GM18858 (cell line): ENCODE results near the gene PNKD.
A peak's percentile ranks its signal among the peaks of the same experiment; 100 is the strongest.

Experiments used
- ATAC-seq: cut with Tn5 transposase; IDR thresholded peaks from one replicate; pipeline ENCODE4 v1.9.1; 2021; ENCODE audit not compliant: unreplicated experiment

PNKD gene

DNA sequence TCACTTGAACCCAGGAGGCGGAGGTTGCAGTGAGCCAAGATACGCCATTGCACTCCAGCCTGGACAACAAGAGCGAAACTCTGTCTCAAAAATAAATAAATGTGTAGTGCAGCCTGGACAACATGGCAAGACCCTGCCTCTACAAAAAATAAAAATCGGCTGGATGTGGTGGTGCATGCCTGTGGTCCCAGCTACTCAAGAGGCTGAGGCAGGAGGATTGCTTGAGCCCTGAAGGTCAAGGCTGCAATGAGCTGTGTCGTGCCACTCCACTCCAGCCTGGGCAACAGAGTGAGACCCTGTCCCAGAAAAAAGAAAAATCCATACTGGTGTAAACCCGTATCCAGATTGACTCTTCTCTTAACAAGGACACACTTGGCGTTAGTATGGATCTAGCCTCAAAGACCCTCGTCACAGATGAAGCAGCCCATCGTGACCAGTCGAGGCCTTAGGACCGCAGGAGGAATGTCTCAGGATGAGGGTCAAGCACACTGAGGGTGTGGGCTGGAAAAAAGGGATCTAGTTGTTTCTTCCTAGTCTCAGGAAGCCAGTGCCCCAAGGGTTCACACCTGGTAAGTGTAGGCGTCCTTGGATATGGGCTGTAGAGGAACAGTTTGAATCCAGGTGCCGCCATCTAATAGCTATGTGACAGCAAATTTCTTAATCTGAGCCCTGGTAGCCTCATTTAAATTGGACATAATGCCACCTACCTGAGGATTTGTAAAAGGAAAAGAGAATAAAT lies 13.5 kb upstream of the PNKD start:
- ATAC-seq: no peak

DNA sequence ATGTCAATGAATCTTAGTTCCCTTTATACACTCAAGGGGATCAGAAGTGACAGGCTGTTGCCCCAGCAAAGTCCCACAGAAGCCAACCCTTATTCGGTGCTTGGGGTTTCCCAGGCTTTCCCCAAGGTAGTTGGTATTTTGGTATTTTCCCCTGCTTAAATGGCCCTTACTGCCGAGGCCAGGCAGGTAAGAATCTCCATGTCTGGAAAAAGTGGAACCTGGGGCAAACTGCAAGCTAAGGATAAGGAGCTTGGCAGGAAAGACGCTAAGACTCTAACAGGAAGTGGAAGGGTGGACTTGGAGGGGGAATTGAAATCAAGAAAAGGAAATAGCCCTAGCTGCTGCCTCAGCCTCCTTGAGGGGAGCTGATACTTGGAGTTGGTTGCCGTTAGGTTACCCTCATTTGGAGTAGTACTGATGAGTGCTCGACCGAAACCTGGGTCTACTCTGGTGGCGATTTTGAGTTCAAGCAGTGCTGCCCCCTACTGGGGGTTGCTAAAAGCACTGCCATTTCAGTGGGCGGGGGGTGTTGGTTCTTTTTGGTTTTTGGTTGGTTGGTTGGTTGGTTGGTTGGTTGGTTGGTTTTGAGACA lies 12.8 kb upstream of the PNKD start:
- peak; percentile 77 for ATAC-seq

DNA sequence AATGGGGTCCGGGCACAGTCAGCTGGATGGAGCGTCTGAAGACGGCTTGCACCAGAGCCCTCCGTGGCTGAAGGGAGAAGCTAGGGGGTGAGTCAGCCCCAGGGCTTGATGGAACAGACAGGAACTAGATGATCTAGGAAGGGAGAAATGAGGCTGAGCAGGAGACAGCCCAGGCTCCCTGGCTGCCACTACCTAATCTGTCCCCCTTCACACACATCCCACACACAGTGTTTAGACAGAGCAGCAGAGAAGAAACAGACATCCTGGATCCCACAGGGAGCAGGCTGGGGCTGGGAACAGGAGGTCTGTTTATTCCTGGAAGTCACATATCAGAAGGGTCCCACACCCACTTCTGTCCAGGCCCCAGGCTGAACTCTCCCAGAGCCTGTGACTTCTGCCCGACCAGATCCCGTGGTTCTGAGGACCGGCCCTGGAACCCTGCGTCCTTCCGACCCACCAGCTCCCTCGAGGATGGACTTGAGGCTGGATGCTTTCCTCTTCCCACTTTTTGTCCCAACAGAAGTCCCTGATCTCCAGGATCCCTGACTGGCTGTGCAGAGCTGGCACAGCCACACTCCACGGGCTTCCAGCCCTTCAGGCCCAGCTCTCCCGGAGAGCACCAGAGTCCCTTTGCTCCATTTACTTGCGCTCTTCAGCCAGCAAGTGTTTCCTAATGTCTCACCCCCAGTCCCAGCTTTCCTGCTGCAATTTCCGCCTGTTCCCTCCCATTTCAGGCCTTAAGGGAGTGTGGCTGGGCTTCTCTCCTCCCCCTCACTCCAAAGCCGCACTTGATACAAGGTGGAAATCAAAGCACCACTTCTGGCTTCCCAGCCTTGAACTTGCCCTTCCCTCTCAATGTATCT lies 11.0 kb upstream of the PNKD start:
- no peak for ATAC-seq

DNA sequence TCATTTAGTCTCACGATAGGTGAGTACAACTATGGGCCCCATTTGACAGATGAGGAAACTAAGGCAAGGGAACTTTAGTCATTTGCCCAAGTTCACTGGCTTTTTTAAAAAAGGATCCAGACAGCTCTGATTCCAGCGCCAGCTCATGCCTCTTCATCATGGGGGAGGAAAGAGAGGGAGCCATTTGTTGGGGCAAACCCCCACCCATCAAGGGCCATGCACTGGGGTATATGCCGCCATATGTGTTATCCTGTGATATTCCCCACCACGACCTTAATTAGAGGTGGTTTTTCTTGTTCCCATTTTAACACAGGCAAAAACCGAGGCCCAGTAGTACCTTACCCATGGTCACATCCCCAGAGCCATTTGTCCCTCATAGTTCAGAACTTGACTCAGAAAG lies 10.2 kb upstream of the PNKD start:
- no peak for ATAC-seq

DNA sequence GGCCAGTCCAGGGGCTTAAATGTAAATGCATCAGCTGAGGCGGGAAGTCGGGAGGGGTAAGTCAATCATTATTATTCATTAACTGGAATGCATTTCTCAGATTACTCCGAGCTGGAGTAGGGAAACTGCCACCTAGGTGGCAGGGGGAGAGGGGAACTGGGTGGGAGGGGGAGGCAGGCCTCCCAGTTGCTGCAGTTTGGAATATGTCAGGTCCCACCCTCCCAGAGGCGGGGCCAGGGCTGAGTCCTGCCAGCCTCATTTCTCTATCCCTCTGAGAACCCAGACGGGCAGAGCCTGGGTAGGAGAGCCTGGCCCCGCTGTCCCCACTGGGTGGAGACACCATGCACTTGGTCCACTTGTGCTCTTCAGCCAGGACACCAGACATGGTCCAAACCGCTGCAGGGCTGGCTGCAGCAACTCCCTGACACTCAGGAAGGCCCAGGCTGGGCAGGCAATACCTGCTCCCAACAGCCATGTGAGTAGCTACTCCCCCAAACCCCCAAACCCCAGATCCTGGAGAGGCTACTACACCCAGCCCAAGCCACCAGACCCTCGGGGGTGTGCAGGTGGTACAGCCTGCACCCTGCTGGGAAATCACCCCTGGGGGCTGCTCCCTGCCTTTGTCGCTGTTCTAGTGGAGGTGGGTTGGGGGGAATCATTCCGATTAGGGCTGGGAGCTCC lies 9.4 kb upstream of the PNKD start, which contains the start of gene GPBAR1:
Gene GPBAR1 (plus strand): TSS at position 274 of the 681 bp plus-strand sequence. CDS start 1,710 bp downstream, outside the sequence.
- ATAC-seq: no peak

DNA sequence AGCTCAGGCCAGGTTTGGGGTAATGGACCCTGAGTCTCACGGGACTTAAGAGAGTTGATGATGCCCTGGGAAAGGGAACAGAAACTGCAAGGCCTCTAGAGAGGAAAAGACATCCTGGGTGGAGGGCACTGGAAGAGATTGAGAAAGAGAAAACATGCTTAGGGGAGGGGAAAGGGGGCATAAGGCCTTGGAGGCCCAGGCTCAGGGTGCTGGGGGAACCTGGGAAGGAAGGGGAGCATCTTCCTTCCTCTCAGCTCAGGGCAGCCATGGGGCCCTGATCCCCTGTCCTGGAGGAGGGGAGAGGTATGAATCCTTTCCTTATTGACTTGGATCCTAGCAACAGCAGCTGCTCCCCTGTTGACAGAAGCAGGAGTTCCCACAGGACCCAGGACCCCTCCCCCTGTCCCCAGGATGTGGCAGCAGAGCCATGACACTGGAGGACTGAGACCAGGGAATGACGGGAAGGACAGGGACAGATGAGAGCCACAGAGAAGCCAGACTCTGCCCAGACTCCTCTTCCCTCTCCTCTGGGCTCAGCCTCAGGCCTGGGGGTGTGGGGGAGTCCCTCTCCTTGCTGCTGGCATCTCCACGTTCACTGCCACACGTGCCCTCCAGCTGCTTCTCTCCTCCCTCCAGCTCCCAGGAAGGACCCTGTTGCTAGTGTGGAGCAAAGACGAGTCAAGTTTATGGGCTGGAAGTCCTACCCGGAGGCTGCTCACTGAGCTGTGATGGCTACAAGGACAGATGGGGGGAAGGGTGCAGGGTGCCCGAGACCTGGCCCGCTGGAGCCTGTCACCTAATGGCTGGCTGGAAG lies 8.7 kb upstream of the PNKD start:
- no peak for ATAC-seq

DNA sequence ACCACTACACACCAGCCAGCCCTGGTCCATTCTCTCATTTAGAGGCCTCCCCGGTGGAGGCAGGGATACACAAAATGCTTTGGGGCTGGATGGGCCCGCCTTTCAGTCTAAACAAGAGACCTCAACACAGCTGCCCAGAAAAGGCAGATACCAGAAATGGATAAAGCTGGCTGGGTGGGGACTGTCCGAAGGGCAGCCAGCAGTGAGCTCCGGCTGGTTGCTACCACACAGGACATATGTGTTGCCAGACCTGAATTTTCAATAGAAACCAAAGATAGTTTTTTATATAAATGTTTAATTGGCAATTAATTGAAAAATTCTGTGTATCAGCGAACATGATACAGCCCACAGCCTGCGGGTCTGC lies 8.1 kb upstream of the PNKD start:
- no peak for ATAC-seq

DNA sequence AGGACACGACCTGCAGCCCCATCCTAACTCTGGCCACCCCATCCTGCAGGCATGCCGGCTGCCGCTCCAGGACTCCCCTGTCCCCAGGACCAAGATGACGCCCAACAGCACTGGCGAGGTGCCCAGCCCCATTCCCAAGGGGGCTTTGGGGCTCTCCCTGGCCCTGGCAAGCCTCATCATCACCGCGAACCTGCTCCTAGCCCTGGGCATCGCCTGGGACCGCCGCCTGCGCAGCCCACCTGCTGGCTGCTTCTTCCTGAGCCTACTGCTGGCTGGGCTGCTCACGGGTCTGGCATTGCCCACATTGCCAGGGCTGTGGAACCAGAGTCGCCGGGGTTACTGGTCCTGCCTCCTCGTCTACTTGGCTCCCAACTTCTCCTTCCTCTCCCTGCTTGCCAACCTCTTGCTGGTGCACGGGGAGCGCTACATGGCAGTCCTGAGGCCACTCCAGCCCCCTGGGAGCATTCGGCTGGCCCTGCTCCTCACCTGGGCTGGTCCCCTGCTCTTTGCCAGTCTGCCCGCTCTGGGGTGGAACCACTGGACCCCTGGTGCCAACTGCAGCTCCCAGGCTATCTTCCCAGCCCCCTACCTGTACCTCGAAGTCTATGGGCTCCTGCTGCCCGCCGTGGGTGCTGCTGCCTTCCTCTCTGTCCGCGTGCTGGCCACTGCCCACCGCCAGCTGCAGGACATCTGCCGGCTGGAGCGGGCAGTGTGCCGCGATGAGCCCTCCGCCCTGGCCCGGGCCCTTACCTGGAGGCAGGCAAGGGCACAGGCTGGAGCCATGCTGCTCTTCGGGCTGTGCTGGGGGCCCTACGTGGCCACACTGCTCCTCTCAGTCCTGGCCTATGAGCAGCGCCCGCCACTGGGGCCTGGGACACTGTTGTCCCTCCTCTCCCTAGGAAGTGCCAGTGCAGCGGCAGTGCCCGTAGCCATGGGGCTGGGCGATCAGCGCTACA lies 7.4 kb upstream of the PNKD start:
- no peak for ATAC-seq

DNA sequence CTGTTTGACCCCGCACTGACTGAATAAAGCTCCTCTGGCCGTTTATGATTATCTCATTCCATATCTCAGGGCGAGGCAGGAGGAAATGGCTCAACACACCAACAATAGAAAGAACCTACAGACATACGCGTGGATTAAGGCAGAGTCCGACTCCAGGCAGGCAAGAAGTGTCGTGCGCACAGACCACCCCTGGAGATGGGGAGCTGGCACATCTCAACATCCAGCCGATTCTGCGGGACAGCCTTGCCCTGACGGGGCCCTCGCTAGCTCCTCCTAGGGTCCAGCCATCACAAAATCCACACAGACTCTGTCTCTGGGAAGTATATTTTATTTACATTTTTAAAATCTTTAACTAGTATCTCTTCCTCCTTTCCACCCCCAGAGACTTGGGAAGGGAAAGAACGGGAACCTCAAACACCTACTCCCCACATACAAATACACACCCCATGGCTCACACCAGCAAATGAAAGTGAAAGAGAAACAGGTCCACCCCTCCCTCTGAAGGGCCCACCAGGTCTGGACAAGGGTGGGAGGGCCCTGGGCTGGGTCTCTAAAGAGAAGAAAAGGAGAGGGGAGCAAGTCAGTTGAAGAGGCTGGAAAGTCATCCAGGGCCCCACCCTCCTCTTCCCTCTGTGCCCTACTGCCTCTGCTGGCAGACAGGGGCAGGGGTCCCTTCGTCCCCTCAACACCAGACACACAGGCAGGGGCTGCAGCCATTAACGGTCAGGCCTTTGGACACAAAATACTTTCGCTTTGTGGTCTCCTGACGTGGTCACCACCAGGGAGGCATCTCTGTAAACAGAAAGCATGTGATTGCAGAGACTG lies 6.3 kb upstream of the PNKD start:
- no peak for ATAC-seq

DNA sequence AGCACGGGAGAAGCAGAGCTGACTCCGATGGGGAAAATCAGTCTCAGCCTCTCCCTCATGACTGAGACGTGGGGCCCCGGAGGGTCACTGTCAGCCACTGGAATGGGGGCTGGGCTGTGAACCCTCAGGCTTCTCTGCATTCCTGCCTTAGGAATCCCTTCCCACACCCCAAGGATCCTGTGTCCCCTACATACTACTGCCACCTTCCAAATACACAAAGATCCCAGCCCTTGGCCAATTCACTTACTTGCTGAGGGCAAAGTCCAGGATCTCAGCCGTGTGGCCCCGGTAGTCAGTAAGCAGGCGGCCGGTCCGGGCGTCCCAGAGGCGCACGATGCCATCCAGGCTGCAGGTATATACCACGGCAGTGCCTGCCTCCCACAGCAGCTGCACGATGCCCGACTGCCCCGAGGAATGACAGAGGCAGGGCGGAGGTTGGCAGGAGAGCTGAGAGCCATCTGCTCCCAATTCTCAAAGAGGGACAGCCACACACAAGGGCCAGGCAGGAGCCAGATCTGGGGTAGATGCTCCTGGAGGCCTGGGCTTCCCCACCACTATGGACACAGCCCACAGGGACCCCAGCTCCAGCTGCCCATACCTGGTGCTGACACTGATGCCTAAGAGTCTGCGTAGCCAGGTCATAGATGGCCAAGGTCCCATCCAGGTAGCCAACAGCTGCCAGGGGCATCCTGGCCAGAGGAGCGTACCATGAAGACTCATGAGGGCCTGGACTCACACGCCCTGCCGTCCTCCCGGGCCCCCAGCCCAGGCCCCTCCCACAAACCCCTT lies 5.4 kb upstream of the PNKD start:
- ATAC-seq: no peak

DNA sequence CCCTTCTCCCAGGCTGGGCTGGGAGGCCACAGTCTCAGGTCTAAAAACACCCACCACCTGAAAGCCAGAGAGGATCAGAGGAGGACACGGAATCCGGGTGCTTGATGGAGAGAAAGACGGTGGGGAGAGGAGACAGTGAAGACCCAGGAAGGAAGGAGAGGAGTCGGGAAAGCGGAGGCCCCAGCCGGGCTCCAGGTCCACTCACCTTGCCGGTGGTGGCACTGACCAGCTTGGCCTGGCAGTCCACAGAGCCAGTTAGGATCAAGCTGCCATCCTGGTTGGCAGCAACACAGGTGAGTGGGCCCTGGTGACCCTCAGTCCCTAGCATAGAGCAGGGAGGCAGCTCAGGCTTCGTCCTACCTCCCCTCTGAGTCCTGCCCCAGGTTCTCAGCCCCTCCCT lies 4.7 kb upstream of the PNKD start:
- no peak for ATAC-seq

DNA sequence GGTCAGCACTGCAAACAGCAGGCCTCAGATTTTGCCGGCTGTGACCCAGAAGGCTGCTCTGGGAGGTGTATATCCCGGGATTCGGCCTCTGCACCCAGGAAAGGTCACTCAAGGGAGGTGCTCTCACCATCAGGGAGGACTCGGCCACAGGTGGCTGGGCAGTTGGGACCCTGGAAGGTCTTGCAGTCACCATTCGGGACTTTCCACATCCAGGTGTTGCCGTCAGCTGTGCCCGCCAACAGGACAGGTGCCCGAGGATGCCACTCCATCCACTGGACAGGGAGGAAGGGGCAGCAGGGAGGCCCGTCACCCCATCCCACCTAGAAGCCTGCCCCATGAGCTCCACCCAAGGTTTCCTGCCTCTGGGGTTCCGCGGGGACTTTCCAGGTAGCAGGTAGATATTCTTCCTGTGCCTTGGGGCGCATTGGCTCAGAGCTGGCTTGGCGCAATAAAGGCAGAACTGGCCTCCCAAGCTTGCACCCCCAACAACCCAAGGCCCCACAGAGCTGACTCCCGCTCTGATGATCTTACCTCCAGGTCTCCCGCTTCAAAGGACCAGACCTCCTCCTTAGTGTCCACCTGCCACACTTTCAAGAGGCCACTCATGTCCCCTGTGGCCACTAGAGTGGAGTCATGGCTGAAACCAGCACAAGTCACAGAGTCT lies 3.9 kb upstream of the PNKD start:
- ATAC-seq: no peak

DNA sequence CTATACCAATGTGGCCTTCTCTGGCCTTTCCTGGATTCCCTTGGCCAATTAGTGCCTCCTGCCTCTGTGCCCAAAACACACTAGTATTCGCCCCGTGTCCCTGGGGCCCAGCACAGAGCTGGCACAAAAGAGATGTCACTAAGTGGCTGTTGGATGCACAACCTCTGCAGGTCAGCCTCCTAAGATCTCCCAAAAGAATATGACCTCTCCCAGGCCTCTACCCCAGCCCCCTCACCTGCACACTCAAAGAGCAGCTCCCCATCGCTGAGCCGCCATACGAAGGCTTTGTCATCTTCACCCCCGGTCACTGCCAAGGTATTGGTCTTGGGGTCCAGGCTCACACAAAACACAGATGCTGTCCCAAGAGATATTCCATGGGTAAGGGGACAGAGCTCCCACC lies 3.1 kb upstream of the PNKD start:
- ATAC-seq: no peak

DNA sequence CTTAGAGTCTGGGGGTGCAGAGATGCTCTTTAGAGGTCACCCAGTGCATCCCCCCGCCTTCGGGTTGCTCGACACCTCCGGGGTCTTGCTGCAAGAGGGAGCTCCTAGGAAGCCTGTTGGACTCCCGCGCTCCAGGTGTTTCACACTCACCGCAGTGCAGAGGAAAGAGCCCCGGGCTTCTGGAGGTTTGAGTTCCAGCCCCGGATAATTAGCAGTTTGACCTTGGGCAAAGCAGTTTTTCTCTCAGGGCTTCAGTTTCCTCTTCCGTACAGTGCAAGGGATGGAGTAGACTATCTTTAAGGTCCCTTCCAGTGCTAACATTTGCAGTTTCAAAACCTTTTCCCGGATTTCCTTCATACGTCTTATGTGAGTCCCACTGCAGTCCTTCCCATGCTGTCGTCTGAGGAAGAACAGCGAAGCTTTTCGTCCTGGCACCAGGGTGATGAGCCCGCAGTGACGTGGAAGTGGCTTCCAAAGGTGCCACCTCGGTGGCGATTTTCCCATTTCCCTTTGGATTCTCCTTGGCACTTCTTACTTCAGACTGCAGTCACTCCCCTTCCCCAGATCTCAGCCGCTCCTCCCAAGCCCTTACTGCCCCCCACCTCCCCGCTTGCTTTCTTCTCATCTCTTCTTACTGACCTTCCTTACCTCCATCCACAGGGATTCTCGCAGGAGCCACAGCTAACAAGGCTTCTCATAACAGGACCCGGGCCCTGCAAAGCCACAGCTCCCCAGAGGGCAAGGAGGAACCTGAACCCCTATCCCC lies 585 bp downstream of the PNKD start:
- no peak for ATAC-seq

DNA sequence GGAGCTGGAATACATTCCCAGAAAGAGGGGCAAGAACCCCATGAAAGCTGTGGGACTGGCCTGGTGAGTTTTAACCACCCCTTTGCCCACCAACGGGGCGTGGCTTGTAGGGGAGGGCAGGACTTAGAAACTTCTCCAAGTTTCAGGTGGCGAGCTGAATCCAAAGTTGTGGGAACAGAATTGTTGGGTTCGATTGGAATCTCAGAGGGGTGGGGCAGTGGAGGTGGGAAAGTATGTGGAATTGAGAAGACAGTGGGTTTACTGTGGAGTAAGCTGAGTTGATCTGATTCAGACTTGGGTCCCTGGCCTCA lies 1.1 kb downstream of the PNKD start:
- ATAC-seq: no peak

DNA sequence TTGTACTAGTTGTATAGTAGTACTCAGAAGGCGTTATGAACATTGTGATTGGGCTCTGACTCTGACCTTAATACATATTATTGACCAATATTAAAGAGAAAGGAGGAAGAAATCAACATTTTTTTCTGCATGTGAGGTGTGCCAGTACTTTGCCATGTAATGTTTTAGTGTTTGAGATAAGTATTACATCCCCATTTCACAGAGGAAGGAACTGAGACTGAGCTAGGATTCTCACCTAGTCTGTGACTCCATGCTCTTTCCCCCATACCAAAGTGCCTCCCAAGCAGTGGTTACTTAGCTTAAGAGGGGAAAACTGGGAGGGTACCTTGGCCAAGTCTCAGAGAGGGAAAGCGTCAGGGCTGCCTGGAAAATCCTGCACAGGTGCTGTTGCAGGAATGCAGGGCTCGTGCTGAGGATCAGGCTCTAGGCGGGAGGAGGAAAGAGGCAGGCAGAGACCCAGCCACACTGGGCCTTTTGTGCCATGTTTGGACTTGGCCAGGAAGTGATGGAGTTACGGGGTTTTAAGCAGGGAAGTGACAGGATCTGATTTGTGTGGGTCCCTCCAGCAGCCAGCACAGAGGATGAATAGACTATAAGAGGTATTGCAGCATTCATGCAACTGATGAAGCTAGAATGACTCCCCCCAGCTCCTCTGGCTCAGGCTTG lies 1.7 kb downstream of the PNKD start:
- ATAC-seq: no peak
